SU-DHL-6 (cell line): ENCODE results near the gene HIVEP3.

ENCODE experiments used
- H2AFZ ChIP-seq: fragments of 200-600 bp; sonication (generic); 2 replicates; pipeline ENCODE4 v1.6.1; 2014; ENCODE audit warnings: low read depth, mild to moderate bottlenecking, moderate library complexity, mixed read lengths, antibody characterized with exemption, low read length; ENCODE audit not compliant: severe bottlenecking
- H3F3A ChIP-seq: fragments of 200-600 bp; shearing (Covaris generic); 2 replicates; pipeline ENCODE4 v1.6.0; 2016; ENCODE audit warnings: antibody characterized with exemption, mild to moderate bottlenecking; ENCODE audit not compliant: insufficient read depth
- H3K27ac ChIP-seq: fragments of 200-600 bp; sonication (generic); 2 replicates; pipeline ENCODE4 v1.5.1; 2016; ENCODE audit warnings: low read depth, mild to moderate bottlenecking, low read length, moderate library complexity, mixed read lengths
- H3K27me3 ChIP-seq: fragments of 200-600 bp; sonication (generic), shearing (Covaris generic); 2 replicates; pipeline ENCODE4 v1.6.0; 2014; ENCODE audit warnings: mild to moderate bottlenecking, low read length
- H3K36me3 ChIP-seq: fragments of 200-600 bp; sonication (generic); 2 replicates; pipeline ENCODE4 v1.6.1; 2014; ENCODE audit warnings: mild to moderate bottlenecking, low read length, mixed read lengths
- H3K4me2 ChIP-seq: fragments of 300-600, 200-600 bp; shearing (Covaris generic), sonication (generic); 2 replicates; pipeline ENCODE4 v1.6.0; 2014; ENCODE audit warnings: low read length, low read depth, mild to moderate bottlenecking; ENCODE audit not compliant: poor library complexity, severe bottlenecking
- H3K4me3 ChIP-seq: fragments of 200-600 bp; sonication (generic); 2 replicates; pipeline ENCODE4 v1.5.1; 2014; ENCODE audit warnings: antibody characterized with exemption, low read length, mild to moderate bottlenecking, mixed read lengths; ENCODE audit not compliant: insufficient read depth, poor library complexity, severe bottlenecking
- H3K79me2 ChIP-seq: fragments of 200-600 bp; sonication (generic); 2 replicates; pipeline ENCODE4 v1.6.1; 2014; ENCODE audit warnings: mild to moderate bottlenecking, low read length, moderate library complexity; ENCODE audit not compliant: insufficient read depth
- H3K9ac ChIP-seq: fragments of 200-600 bp; sonication (generic); 2 replicates; pipeline ENCODE4 v1.7.0; 2014; ENCODE audit warnings: mild to moderate bottlenecking, low read length
- H3K9me2 ChIP-seq: fragments of 200-600 bp; sonication (generic); replicated peaks from 2 replicates; pipeline ENCODE4 v1.6.1; 2014; ENCODE audit warnings: low read length; ENCODE audit not compliant: insufficient read depth
- H3K9me3 ChIP-seq: fragments of 200-600 bp; sonication (generic); 2 replicates; pipeline ENCODE4 v1.6.1; 2014; ENCODE audit warnings: low read length, mixed read lengths; ENCODE audit not compliant: insufficient read depth
- H4K20me1 ChIP-seq: fragments of 200-600 bp; sonication (generic); 2 replicates; pipeline ENCODE4 v1.6.1; 2014; ENCODE audit warnings: low read depth, mild to moderate bottlenecking, antibody characterized with exemption, low read length, moderate library complexity, mixed read lengths
- EZH2phosphoT487 ChIP-seq: fragments of 200-600 bp; sonication (generic), shearing (Covaris generic); conservative IDR thresholded peaks from 2 replicates; pipeline ENCODE4 v1.6.1; 2018; ENCODE audit warnings: mild to moderate bottlenecking, antibody characterized with exemption, low read length, moderate library complexity, mixed read lengths
- TF ChIP-seq, protein P1 (sequence below): fragments of 200-600 bp; sonication (generic); IDR thresholded peaks from one replicate; pipeline ENCODE4 v1.5.1; 2017; ENCODE audit warnings: antibody characterized with exemption, mild to moderate bottlenecking, low read length, moderate library complexity; ENCODE audit not compliant: insufficient read depth, poor library complexity, severe bottlenecking

The HIVEP3 gene

DNA sequence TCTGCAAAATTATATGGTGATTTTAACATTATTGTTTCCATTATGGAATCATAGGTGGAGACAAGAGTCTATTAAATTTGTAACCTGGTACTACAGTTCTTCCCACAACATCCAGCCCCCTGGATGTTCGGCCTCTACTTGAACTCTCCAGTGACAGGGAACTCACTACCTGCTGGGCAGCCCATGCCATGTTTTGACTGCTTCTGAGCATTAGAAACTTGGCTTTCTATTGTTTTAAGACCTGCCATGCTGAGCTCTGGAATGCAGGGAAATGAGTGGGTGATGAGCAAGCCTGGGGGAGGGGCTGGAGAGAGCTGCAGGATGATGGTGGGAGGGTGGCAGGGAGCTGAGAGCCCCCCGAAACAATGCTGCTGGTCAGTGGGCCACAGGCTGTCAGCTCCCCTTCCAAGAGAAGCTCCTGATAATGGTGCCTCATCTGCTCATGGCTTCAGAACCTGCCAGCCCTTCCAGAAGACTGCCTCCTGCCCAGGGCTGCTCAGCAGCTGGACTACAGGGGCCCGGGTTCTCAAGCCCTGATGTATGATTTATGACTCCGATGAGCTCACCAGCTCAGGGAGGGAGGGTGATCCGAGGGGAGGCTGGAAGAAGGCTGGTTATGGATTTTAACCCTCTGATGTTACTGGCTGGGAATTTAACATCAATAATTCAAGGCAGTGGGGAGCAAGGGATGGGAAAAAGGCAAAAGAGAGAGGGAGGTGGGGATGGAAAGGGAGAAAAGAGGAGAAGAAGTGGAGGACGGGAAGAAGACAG, 205.0 kb downstream of the HIVEP3 start:
- H3K9me3 ChIP-seq, result no peaks in the 10 kb centered on the region
- no peak overlapping the region for H3K9ac ChIP-seq
- H3K4me3 ChIP-seq, result no peak overlapping the region
- no peaks in the 10 kb centered on the region; the same call in 1 of the 2 replicates for H3F3A ChIP-seq
- no peaks in the 10 kb centered on the region for H4K20me1 ChIP-seq
- TF ChIP-seq, protein P1, sequence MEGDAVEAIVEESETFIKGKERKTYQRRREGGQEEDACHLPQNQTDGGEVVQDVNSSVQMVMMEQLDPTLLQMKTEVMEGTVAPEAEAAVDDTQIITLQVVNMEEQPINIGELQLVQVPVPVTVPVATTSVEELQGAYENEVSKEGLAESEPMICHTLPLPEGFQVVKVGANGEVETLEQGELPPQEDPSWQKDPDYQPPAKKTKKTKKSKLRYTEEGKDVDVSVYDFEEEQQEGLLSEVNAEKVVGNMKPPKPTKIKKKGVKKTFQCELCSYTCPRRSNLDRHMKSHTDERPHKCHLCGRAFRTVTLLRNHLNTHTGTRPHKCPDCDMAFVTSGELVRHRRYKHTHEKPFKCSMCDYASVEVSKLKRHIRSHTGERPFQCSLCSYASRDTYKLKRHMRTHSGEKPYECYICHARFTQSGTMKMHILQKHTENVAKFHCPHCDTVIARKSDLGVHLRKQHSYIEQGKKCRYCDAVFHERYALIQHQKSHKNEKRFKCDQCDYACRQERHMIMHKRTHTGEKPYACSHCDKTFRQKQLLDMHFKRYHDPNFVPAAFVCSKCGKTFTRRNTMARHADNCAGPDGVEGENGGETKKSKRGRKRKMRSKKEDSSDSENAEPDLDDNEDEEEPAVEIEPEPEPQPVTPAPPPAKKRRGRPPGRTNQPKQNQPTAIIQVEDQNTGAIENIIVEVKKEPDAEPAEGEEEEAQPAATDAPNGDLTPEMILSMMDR, result no peak
- no peak for TF ChIP-seq EZH2phosphoT487
- no peaks in the 10 kb centered on the region for H3K9me2 ChIP-seq
- H3K4me2 ChIP-seq, result no peak overlapping the region
- H3K27ac ChIP-seq, result no peak overlapping the region
- no peaks in the 10 kb centered on the region for H3K36me3 ChIP-seq
- no peaks in the 10 kb centered on the region for H3K27me3 ChIP-seq
- H2AFZ ChIP-seq, result no peak overlapping the region
- no peaks in the 10 kb centered on the region for H3K79me2 ChIP-seq

DNA sequence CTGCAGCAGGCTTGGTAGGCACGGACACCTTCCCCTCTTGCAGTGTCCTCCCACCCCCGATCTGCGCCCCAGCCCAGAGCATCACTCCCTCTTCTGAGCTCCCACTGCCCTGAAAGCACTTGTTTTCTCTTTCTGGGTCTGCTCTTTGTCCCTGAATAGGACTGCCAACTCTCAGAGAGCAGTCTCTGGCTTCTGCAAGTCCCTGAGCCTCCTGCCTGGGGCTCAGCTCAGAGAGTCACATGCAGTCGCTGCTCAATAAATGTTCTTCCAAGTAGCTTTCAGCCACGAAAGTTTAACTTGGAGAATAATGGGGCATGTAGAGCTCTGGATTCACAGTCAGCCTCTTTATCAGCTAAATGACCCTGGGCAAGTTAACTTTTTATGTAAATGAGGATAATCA, 205.6 kb downstream of the HIVEP3 start:
- H3K9ac ChIP-seq, result no peak overlapping the region
- no peak overlapping the region for H3K4me2 ChIP-seq
- no peaks in the 10 kb centered on the region; the same call in 1 of the 2 replicates for H3F3A ChIP-seq
- H4K20me1 ChIP-seq, result no peaks in the 10 kb centered on the region
- H3K27ac ChIP-seq, result no peak overlapping the region
- no peaks in the 10 kb centered on the region for H3K79me2 ChIP-seq
- H3K9me3 ChIP-seq, result no peaks in the 10 kb centered on the region
- H3K36me3 ChIP-seq, result no peaks in the 10 kb centered on the region
- no peak for TF ChIP-seq EZH2phosphoT487
- TF ChIP-seq, protein P1, result no peak
- H3K4me3 ChIP-seq, result no peak overlapping the region
- H3K27me3 ChIP-seq, result no peaks in the 10 kb centered on the region
- H2AFZ ChIP-seq, result no peak overlapping the region
- H3K9me2 ChIP-seq, result no peaks in the 10 kb centered on the region

DNA sequence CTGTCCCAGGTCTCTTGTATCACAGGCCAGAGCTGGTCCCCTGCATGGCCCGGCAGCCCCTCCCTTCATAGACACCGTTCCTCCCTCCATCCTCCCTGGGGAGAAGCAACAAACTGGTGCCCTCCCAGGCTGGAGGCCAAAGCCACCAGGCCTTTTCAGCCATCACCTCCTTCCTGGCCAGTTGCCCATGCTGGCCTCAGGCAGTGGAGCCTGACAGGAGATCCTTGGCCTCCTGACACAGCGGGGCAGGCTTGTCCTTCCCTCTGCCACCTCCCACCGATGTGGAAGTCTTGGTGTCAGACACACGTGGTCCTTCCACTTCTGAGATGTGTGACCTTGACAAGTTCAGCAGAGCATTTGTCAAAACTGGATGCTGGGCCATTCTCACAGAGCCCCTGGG, 206.0 kb downstream of the HIVEP3 start:
- no peaks in the 10 kb centered on the region for H4K20me1 ChIP-seq

More for the DNA sequence above, 206.0 kb downstream of the HIVEP3 start:
- no peak overlapping the region for H3K9ac ChIP-seq
- H3K9me3 ChIP-seq, result no peaks in the 10 kb centered on the region
- H3K27me3 ChIP-seq, result no peaks in the 10 kb centered on the region
- H3K4me3 ChIP-seq, result no peak overlapping the region
- H3K36me3 ChIP-seq, result no peaks in the 10 kb centered on the region
- no peaks in the 10 kb centered on the region for H3K79me2 ChIP-seq
- TF ChIP-seq, protein P1, result no peak
- no peak for TF ChIP-seq EZH2phosphoT487
- no peak overlapping the region for H3K27ac ChIP-seq
- no peaks in the 10 kb centered on the region; the same call in 1 of the 2 replicates for H3F3A ChIP-seq
- H3K4me2 ChIP-seq, result no peak overlapping the region
- no peak overlapping the region for H2AFZ ChIP-seq
- H3K9me2 ChIP-seq, result no peaks in the 10 kb centered on the region
